GM13977 (cell line): ENCODE data around the gene CCNB3.

ENCODE experiments used
- DNase-seq: peaks from one replicate; pipeline ENCODE4 v3.0.0; 2012; ENCODE audit warnings: low spot score
- in situ Hi-C: fragments of 300-500 bp; cut with MboI; formaldehyde crosslinking; loops from one replicate; pipeline ENCODE4 v1.12.0; 2022; ENCODE audit warnings: low sequenced_read_pairs, low pct_unique_long_range_greater_than_20kb, mixed read lengths, inconsistent platforms; ENCODE audit not compliant: unreplicated experiment
- TF ChIP-seq, protein P1 (sequence below): IDR thresholded peaks from 2 replicates; pipeline ENCODE4 v1.5.1; 2012; ENCODE audit warnings: mild to moderate bottlenecking, control low read depth; ENCODE audit not compliant: insufficient read depth; ENCODE audit errors: extremely low read depth, missing control alignments

Gene CCNB3

DNA sequence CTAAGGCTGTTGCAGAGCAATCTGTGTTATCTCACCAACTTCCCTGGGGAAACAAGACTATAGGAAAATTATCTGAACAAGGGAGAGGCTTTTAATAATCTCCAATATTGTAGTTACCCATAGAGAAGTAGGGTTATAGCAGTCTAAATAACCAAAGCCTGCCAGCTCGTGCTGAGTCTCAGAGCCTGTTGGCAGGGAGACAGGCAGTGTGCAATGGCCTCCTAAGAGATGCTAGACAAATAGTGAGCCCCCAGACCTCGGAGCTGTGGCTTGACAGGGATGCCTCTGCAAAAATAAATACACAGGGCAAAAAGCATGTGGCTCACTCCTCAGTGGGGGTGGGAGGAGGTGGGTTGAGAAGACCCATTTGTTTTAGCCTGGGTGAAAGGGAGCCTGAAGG, 189.3 kb downstream of the CCNB3 start:
- no peak for DNase-seq
- in situ Hi-C loops, result no loop called here
- TF ChIP-seq, protein P1, sequence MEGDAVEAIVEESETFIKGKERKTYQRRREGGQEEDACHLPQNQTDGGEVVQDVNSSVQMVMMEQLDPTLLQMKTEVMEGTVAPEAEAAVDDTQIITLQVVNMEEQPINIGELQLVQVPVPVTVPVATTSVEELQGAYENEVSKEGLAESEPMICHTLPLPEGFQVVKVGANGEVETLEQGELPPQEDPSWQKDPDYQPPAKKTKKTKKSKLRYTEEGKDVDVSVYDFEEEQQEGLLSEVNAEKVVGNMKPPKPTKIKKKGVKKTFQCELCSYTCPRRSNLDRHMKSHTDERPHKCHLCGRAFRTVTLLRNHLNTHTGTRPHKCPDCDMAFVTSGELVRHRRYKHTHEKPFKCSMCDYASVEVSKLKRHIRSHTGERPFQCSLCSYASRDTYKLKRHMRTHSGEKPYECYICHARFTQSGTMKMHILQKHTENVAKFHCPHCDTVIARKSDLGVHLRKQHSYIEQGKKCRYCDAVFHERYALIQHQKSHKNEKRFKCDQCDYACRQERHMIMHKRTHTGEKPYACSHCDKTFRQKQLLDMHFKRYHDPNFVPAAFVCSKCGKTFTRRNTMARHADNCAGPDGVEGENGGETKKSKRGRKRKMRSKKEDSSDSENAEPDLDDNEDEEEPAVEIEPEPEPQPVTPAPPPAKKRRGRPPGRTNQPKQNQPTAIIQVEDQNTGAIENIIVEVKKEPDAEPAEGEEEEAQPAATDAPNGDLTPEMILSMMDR, result no peak
